OCI-LY1 (cell line): ENCODE data around the gene KRTAP7-1.

Experiments
- H2AFZ ChIP-seq: fragments of 200-600 bp; sonication (generic), shearing (Covaris generic); 2 replicates; pipeline ENCODE4 v1.6.0; 2014; ENCODE audit warnings: antibody characterized with exemption, mild to moderate bottlenecking, low read length
- H3F3A ChIP-seq: fragments of 200-600 bp; sonication (generic), shearing (Covaris generic); 2 replicates; pipeline ENCODE4 v1.6.0; 2014; ENCODE audit warnings: mild to moderate bottlenecking, antibody characterized with exemption, low read length, moderate library complexity; ENCODE audit not compliant: insufficient read depth
- H3K27ac ChIP-seq: fragments of 200-600 bp; sonication (generic); 2 replicates; pipeline ENCODE4 v1.5.1; 2014; ENCODE audit warnings: low read length, mixed run types, mild to moderate bottlenecking, low read depth; ENCODE audit not compliant: poor library complexity, severe bottlenecking
- H3K27me3 ChIP-seq: fragments of 200-600 bp; sonication (generic); 2 replicates; pipeline ENCODE4 v1.6.0; 2014; ENCODE audit warnings: antibody characterized with exemption, mild to moderate bottlenecking, low read length, moderate library complexity; ENCODE audit not compliant: insufficient read depth
- H3K36me3 ChIP-seq: fragments of 200-600 bp; sonication (generic); 2 replicates; pipeline ENCODE4 v1.6.1; 2014; ENCODE audit warnings: mild to moderate bottlenecking, antibody characterized with exemption, low read length, moderate library complexity, mixed read lengths; ENCODE audit not compliant: insufficient read depth
- H3K4me1 ChIP-seq: fragments of 200-600 bp; sonication (generic); 2 replicates; pipeline ENCODE4 v1.5.1; 2014; ENCODE audit warnings: mild to moderate bottlenecking, low read length, moderate library complexity; ENCODE audit not compliant: insufficient read depth, severe bottlenecking
- H3K4me2 ChIP-seq: fragments of 200-600 bp; sonication (generic), shearing (Covaris generic); 2 replicates; pipeline ENCODE4 v1.6.1; 2014; ENCODE audit warnings: low read length
- H3K4me3 ChIP-seq: fragments of 200-600 bp; sonication (generic); 2 replicates; pipeline ENCODE4 v1.5.1; 2014; ENCODE audit warnings: low read length, low read depth, mild to moderate bottlenecking, mixed read lengths; ENCODE audit not compliant: poor library complexity, severe bottlenecking
- H3K79me2 ChIP-seq: fragments of 200-600 bp; shearing (Covaris generic); 2 replicates; pipeline ENCODE4 v1.6.1; 2016; ENCODE audit warnings: mixed run types, low read length, mixed read lengths; ENCODE audit not compliant: insufficient read depth
- H3K9ac ChIP-seq: fragments of 200-600 bp; sonication (generic), shearing (Covaris generic); 2 replicates; pipeline ENCODE4 v1.6.1; 2014; ENCODE audit warnings: mild to moderate bottlenecking, low read length, mixed read lengths
- H3K9me2 ChIP-seq: fragments of 200-600 bp; sonication (generic), shearing (Covaris generic); 2 replicates; pipeline ENCODE4 v1.6.1; 2014; ENCODE audit warnings: low read depth, mild to moderate bottlenecking, low read length, mixed read lengths
- H3K9me3 ChIP-seq: fragments of 200-600 bp; shearing (Covaris generic); 2 replicates; pipeline ENCODE4 v1.6.1; 2014; ENCODE audit warnings: low read length, mixed read lengths
- H4K20me1 ChIP-seq: fragments of 200-600 bp; sonication (generic), shearing (Covaris generic); 2 replicates; pipeline ENCODE4 v1.6.0; 2016; ENCODE audit warnings: mild to moderate bottlenecking, low read length; ENCODE audit not compliant: insufficient read depth
- CTCF ChIP-seq: fragments of 200-600 bp; sonication (generic), shearing (Covaris generic); IDR thresholded peaks from 2 replicates; pipeline ENCODE4 v1.5.1; 2017; ENCODE audit warnings: mild to moderate bottlenecking, antibody characterized with exemption, low read length, moderate library complexity, mixed read lengths
- EZH2 ChIP-seq: fragments of 200-600 bp; sonication (generic), shearing (Covaris generic); IDR thresholded peaks from 2 replicates; pipeline ENCODE4 v1.8.0; 2017; ENCODE audit warnings: borderline replicate concordance, mixed run types, mild to moderate bottlenecking, antibody characterized with exemption, low read length, moderate library complexity, mixed read lengths

Gene KRTAP7-1

GRCh38 chr21:30831194-30831765, 1.7 kb upstream of the KRTAP7-1 start:
- H3K27me3 ChIP-seq = no peaks in the 10 kb centered on the region
- H3K36me3 ChIP-seq = no peaks in the 10 kb centered on the region
- H2AFZ ChIP-seq = no peak overlapping the region
- H3K4me3 ChIP-seq = no peak overlapping the region
- no peaks in the 10 kb centered on the region for H3K4me1 ChIP-seq
- no peaks in the 10 kb centered on the region for H3K9me2 ChIP-seq
- H3K27ac ChIP-seq = no peak overlapping the region
- H3K4me2 ChIP-seq = no peak overlapping the region
- no peak overlapping the region for H3K9ac ChIP-seq
- no peaks in the 10 kb centered on the region for H3K9me3 ChIP-seq
- no peaks in the 10 kb centered on the region for H3K79me2 ChIP-seq
- TF ChIP-seq CTCF (peak; percentile 81), EZH2 (no peak)
- no peaks in the 10 kb centered on the region for H3F3A ChIP-seq
- H4K20me1 ChIP-seq = no peaks in the 10 kb centered on the region

GRCh38 chr21:30818837-30819610, 10.5 kb downstream of the KRTAP7-1 start:
- no peak overlapping the region for H3K4me2 ChIP-seq
- H3K79me2 ChIP-seq = no peaks in the 10 kb centered on the region
- no peaks in the 10 kb centered on the region for H3K9me3 ChIP-seq
- no peak overlapping the region for H3K4me3 ChIP-seq
- H3K9ac ChIP-seq = no peak overlapping the region
- no peaks in the 10 kb centered on the region for H4K20me1 ChIP-seq
- TF ChIP-seq EZH2 = no peak
- no peak for TF ChIP-seq CTCF
- no peaks in the 10 kb centered on the region for H3K27me3 ChIP-seq
- no peaks in the 10 kb centered on the region for H3K4me1 ChIP-seq
- H2AFZ ChIP-seq = no peak overlapping the region
- no peaks in the 10 kb centered on the region for H3K9me2 ChIP-seq
- no peaks in the 10 kb centered on the region for H3F3A ChIP-seq
- no peaks in the 10 kb centered on the region for H3K36me3 ChIP-seq
- H3K27ac ChIP-seq = no peak overlapping the region

- no peaks in the 10 kb centered on the region for H3K27me3 ChIP-seq
- H3K4me3 ChIP-seq = no peak within 1 kb of the TSS
- H3K79me2 ChIP-seq = no peaks in the 10 kb centered on the region
- H3K27ac ChIP-seq = no peak within 1 kb of the TSS
- no peaks in the 10 kb centered on the region for H3K9me2 ChIP-seq
- no peaks in the 10 kb centered on the region for H4K20me1 ChIP-seq
- TF ChIP-seq EZH2 = no peak
- no peak for TF ChIP-seq CTCF
- H3F3A ChIP-seq = no peaks in the 10 kb centered on the region
- no peak within 1 kb of the TSS for H3K9ac ChIP-seq
- H3K36me3 ChIP-seq = no peaks in the 10 kb centered on the region
- no peaks in the 10 kb centered on the region for H3K4me1 ChIP-seq
- H2AFZ ChIP-seq = no peak within 1 kb of the TSS
- no peaks in the 10 kb centered on the region for H3K9me3 ChIP-seq
- H3K4me2 ChIP-seq = no peak within 1 kb of the TSS
Measured at GRCh38 chr21:30813174-30813573, 16.4 kb downstream of the KRTAP7-1 start, which contains the start of gene KRTAP8-1. KRTAP8-1 (minus strand) TSS chr21:30813274; CDS start chr21:30813220, 54 bp downstream.
